ENCODE data around the gene TRAF6.

DNA sequence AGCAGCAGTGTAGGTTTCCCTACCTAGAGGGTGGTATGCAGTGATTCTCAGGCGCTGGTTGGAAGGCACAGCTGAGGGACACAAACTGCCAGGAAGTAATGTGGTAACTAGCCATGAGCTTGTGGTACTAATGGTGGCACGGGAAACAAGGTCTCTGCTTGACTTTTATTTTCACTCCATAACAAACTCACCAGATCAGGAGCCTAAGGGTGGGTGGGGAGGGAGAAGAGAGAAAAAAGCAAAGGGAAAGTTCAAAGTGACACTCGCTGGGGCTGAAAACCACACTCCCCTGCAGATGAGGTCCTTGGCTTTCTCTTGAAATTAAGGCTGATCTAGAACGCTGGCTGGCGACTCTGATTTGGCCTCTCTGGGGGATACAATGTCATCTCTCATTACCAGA lies 22.0 kb downstream of the TRAF6 start:
- no peak for TF ChIP-seq CTCF (IDR thresholded peaks at IDR 0.05)
- no peak for TF ChIP-seq POLR2A (IDR thresholded peaks at IDR 0.05)

Data from heart left ventricle (tissue), 13 donors.